Astrocyte (in vitro differentiated cells and primary cell): ENCODE results near the gene PCYOX1L. TPM values are rescaled to one million over a fixed set of nuclear protein-coding genes. Genes with fewer than 3 reads are reported as not detected.

Experiments used
- DNase-seq: peaks from one replicate; pipeline ENCODE4 v3.0.0-alpha.2; 2010; ENCODE audit warnings: low read depth
- FAIRE-seq: peaks from 2 replicates; lab custom pipeline; 2011; peaks lifted over from hg19 to GRCh38; lab: Jason Lieb, UNC
- H2AFZ ChIP-seq: 2 replicates; pipeline ENCODE4 v1.6.0; 2012; ENCODE audit warnings: low read depth, low read length, inconsistent platforms
- H3K27ac ChIP-seq: 2 replicates; pipeline ENCODE4 v1.5.1; 2011; ENCODE audit warnings: low read depth, low read length, inconsistent platforms
- H3K27me3 ChIP-seq: 2 replicates; pipeline ENCODE4 v1.6.0; 2011; ENCODE audit warnings: low read length, inconsistent platforms; ENCODE audit not compliant: insufficient read depth
- H3K36me3 ChIP-seq: 2 replicates; pipeline ENCODE4 v1.5.1; 2011; ENCODE audit warnings: low read length, inconsistent platforms; ENCODE audit not compliant: insufficient read depth
- H3K4me1 ChIP-seq: 2 replicates; pipeline ENCODE4 v1.5.1; 2011; ENCODE audit warnings: low read length, inconsistent platforms; ENCODE audit not compliant: insufficient read depth
- H3K4me2 ChIP-seq: 2 replicates; pipeline ENCODE4 v1.6.0; 2012; ENCODE audit warnings: low read length, inconsistent platforms
- H3K4me3 ChIP-seq: 2 replicates; pipeline ENCODE4 v1.5.1; 2011; ENCODE audit warnings: low read depth, mild to moderate bottlenecking, low read length, inconsistent platforms; ENCODE audit not compliant: insufficient read depth
- H3K79me2 ChIP-seq: 2 replicates; pipeline ENCODE4 v1.6.0; 2012; ENCODE audit warnings: mild to moderate bottlenecking, low read length, inconsistent platforms; ENCODE audit not compliant: insufficient read depth
- H3K9ac ChIP-seq: 2 replicates; pipeline ENCODE4 v1.6.0; 2012; ENCODE audit warnings: mild to moderate bottlenecking, low read length, inconsistent platforms
- H3K9me3 ChIP-seq: 2 replicates; pipeline ENCODE4 v1.5.1; 2012; ENCODE audit warnings: low read depth, mild to moderate bottlenecking, low read length, inconsistent platforms; ENCODE audit not compliant: insufficient read depth
- H4K20me1 ChIP-seq: 2 replicates; pipeline ENCODE4 v1.6.0; 2012; ENCODE audit warnings: low read length, inconsistent platforms; ENCODE audit not compliant: insufficient read depth
- H3K27ac Mint-ChIP-seq: one replicate; pipeline ENCODE4 v1.8.0; 2021; ENCODE audit warnings: mild to moderate bottlenecking, mixed read lengths; ENCODE audit not compliant: unreplicated experiment
- H3K27me3 Mint-ChIP-seq: one replicate; pipeline ENCODE4 v1.8.0; 2021; ENCODE audit warnings: low read depth, mixed read lengths; ENCODE audit not compliant: unreplicated experiment
- H3K36me3 Mint-ChIP-seq: one replicate; pipeline ENCODE4 v1.8.0; 2021; ENCODE audit warnings: low read depth, mixed read lengths; ENCODE audit not compliant: unreplicated experiment
- H3K4me1 Mint-ChIP-seq: one replicate; pipeline ENCODE4 v1.8.0; 2021; ENCODE audit warnings: low read depth, mixed read lengths; ENCODE audit not compliant: unreplicated experiment
- H3K4me3 Mint-ChIP-seq: one replicate; pipeline ENCODE4 v1.8.0; 2021; ENCODE audit warnings: mild to moderate bottlenecking, moderate library complexity, mixed read lengths; ENCODE audit not compliant: unreplicated experiment
- H3K9me3 Mint-ChIP-seq: one replicate; pipeline ENCODE4 v1.8.0; 2021; ENCODE audit warnings: mild to moderate bottlenecking, mixed read lengths; ENCODE audit not compliant: unreplicated experiment
- CTCF ChIP-seq: IDR thresholded peaks from 2 replicates; pipeline ENCODE4 v1.5.1; 2011; ENCODE audit warnings: low read depth, mild to moderate bottlenecking, inconsistent platforms, low read length, moderate library complexity; ENCODE audit not compliant: insufficient read depth
- EZH2 ChIP-seq: IDR thresholded peaks from 2 replicates; pipeline ENCODE4 v1.6.1; 2012; ENCODE audit warnings: mild to moderate bottlenecking, low read length, inconsistent platforms; ENCODE audit not compliant: insufficient read depth
- total RNA-seq: library from RNA; stranded (reverse); gene quantifications from 2 replicates; pipeline ENCODE4 v1.2.1, GENCODE V29; 2021

PCYOX1L gene
- total RNA-seq, 1 donor from 2014 or later: 16.6 TPM

- H4K20me1 ChIP-seq: no peaks in the 10 kb centered on the region
- no peaks in the 10 kb centered on the region for H3K36me3 ChIP-seq
- TF ChIP-seq EZH2 (no peak), CTCF (no peak)
- H3K4me3 ChIP-seq: no peak overlapping the region
- no peak overlapping the region for H2AFZ ChIP-seq
- no peaks in the 10 kb centered on the region for H3K79me2 ChIP-seq
- Mint-ChIP-seq H3K36me3 (peaks cover 5% of the 10 kb centered on the region), H3K27me3 (no peaks in the 10 kb centered on the region), H3K4me1 (peaks cover 38% of the 10 kb centered on the region), H3K4me3 (no peak overlapping the region), H3K27ac (no peak overlapping the region), H3K9me3 (no peaks in the 10 kb centered on the region)
- H3K9me3 ChIP-seq: no peaks in the 10 kb centered on the region
- no peak overlapping the region for H3K27ac ChIP-seq
- peaks cover 10% of the 10 kb centered on the region for H3K4me1 ChIP-seq
- DNase-seq (no peak), FAIRE-seq (no peak)
- H3K27me3 ChIP-seq: no peaks in the 10 kb centered on the region
- no peak overlapping the region for H3K9ac ChIP-seq
- H3K4me2 ChIP-seq: no peak overlapping the region
These were observed 35.3 kb upstream of the PCYOX1L start for GRCh38 chr5:149322518-149322917.

- FAIRE-seq: no peak
These were observed 34.6 kb upstream of the PCYOX1L start for GRCh38 chr5:149323210-149323609.

More at GRCh38 chr5:149323210-149323609, 34.6 kb upstream of the PCYOX1L start:
- H3K9me3 ChIP-seq: no peaks in the 10 kb centered on the region
- Mint-ChIP-seq H3K27ac (no peak overlapping the region), H3K27me3 (no peaks in the 10 kb centered on the region), H3K4me1 (peaks cover 38% of the 10 kb centered on the region), H3K36me3 (peaks cover 5% of the 10 kb centered on the region), H3K9me3 (no peaks in the 10 kb centered on the region), H3K4me3 (no peak overlapping the region)
- H3K4me1 ChIP-seq: peaks cover 10% of the 10 kb centered on the region
- H2AFZ ChIP-seq: no peak overlapping the region
- no peak overlapping the region for H3K4me2 ChIP-seq
- no peaks in the 10 kb centered on the region for H4K20me1 ChIP-seq
- no peak for DNase-seq
- H3K4me3 ChIP-seq: no peak overlapping the region
- TF ChIP-seq EZH2: no peak
- TF ChIP-seq CTCF: no peak
- no peaks in the 10 kb centered on the region for H3K27me3 ChIP-seq
- H3K79me2 ChIP-seq: no peaks in the 10 kb centered on the region
- H3K27ac ChIP-seq: no peak overlapping the region
- H3K36me3 ChIP-seq: no peaks in the 10 kb centered on the region
- H3K9ac ChIP-seq: no peak overlapping the region
